ENCODE measurements around the gene CDH23.

The CDH23 gene

DNA sequence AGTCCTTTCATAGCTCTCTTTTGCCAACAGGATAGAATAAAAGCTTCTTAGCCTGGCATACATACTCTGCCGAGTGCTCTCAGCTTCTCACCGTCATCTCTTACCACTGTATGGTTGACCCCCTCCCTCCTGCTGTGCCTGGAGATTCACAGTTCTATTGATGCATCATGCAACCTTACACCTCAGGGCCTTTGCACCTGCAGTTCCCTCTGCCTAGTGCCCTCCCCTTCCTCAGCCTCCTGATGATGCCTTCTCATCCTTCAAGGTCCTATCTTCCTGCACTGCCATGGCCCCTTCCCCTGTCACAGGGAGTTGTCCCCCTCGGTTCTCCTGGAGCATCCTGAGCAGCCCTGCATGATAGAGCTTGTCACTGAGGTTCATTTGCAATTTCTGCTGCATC, 81.5 kb downstream of the CDH23 start:
- in situ Hi-C loops (cut with HindIII; ENCODE audit: low sequenced_read_pairs) = no loop called here

DNA sequence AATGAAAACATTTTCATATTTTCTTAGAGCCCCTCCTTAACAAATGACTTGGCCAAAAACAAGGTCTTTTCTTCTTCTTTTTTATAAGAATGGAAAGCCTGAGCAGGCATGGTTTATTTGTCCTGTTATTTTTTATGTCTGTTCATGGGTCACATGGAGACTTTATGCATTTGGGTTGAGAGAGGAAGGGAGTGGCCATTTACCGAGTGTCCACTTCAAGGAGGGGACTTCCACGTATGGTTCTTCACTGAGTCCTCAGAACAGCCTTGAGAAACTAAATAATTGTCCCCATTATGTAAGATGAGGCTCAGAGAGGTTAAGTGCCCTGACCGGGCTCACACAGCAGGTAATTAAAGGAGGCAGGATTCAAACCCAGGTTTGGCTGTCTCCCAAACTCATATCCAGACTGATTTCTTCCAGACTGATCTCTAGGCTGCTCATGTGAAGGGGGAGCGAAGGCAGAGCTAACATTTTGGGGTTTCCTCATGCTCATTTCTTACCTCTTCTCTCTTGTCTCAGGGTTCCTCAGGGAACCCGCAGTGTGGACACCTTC, 82.2 kb downstream of the CDH23 start:
- in situ Hi-C loops (cut with HindIII; ENCODE audit: low sequenced_read_pairs) = no loop called here

- in situ Hi-C loops (cut with HindIII; ENCODE audit: low sequenced_read_pairs) = no loop called here
Measured at GRCh38 chr10:71479831-71480230, 83.1 kb downstream of the CDH23 start.

GRCh38 chr10:71480662-71481061, 83.9 kb downstream of the CDH23 start:
- in situ Hi-C loops (cut with HindIII; ENCODE audit: low sequenced_read_pairs) = no loop called here

DNA sequence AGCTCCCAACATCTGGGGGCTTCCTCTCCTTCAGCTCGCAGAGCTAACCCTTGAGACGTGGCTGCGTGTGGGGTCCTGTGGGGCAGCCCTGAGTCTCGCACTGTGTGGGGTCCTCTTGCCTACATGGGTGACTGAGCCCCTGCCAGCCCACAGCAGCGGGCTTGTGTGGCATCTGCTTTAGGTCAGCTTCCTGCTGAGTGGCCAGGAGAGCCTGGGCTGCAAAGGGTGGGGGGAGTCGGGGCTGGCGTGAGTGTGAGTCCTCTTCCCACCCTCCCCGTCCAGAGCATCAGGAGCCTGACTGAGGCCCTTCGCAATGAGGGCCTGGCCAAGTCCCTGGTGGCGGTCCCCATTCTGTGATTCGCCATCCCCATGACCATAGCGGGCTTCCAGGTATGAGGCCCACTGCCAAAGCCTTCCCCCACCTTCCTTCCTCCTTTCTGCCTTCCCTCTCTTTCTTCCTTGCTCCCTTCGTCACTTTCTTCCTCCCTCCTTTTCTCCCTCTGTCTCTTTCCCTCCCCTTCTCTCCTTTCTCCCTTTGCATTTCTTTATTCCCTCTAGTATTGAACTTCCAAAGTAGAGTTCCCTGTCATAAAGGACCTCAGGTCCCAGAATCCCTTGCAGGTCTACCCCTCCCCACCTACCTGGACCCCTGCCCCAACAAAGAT, 85.2 kb downstream of the CDH23 start:
- in situ Hi-C loops (cut with HindIII; ENCODE audit: low sequenced_read_pairs) = no loop called here

- in situ Hi-C loops (cut with HindIII; ENCODE audit: low sequenced_read_pairs) = no loop called here
Measured at GRCh38 chr10:71482620-71483019, 85.9 kb downstream of the CDH23 start.

DNA sequence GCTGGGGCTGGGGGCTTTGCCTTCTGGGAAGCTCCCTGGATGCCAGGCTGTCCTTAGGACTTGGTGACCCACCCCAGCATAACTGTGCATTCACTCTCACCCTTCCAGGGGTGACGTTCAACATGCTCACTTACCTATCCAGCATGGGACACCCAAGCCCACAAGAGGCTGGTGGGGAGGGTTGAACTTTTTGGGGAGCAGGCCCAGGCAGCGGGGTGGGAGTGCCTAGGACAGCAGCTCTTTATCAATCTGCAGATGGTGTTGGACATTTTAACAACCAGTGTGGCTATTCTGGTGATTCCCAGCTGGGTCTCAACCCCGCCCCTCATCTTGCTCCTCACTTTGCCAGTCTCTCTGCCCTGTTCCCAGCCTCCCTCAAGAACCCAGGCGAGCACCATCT, 86.4 kb downstream of the CDH23 start:
- in situ Hi-C loops (cut with HindIII; ENCODE audit: low sequenced_read_pairs) = no loop called here

DNA sequence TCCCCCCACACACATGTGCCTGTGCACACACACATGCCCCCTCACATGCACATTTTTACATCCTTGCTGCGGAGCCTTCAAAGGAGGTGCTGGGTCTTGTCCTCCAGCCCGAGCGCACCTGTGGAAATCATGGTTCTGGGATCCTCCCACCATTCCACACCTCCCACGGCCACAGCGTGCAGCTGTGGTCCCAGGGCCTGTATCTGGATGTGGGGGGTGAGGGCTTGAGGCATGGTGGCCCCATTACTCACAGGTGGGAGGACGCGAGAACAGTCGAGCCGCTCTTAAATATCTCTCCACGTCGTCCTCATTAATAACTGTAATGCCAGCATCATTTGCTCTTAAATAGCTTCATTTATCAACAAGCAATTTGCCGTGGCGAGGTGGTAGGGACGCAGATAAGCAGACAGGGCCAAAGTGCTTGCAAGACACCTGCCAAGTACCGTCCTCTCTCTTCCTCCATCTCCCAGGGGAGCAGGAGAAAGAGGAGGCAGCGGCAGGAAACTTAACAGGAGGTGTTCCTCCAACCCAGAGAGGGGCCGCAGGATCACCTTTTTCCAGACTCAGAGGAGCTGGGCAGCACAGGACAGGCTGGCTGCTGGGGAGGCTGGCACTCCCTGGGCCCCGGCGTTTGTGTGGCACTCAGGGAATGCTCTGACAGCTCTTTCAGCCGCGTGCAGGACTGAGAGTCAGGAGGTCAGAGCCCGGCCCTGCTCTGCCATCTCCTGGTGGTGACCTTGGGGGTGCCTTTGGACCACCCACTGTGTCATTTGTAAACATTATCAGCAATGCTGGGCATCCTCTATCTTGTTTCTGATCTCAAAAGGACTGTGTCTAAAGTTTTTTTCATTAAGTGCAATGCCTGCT, 87.4 kb downstream of the CDH23 start:
- in situ Hi-C loops (cut with HindIII; ENCODE audit: low sequenced_read_pairs) = no loop called here

DNA sequence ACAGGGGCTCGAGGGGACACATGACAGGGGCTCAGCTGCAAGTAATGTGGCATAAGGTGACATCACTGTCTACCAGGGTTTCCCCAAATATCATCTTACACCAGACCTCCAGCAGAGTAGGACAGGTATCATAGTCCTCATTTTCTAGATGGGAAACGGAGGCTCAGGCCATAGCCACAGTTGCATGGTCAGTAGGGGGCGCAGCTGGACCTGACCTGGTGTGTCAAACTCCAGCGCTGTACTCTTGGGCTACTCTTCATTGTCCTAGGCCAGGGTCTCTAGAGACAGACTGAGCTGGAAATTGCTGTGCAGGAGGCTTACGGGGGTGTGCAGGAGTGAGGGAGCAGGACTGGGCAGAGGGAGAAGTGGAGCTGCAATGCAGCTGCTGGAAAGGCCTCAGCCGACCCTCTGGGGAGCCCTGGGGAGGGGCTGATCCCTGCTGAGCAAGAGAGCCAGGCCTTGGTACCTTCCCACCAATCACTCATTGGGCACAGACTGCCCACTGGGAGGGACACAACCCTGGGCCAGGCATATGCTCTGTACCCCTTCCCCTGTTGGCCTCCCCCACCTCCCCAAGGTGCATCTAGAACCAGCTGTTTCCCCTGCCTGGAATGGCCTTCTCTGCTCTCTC, 89.9 kb downstream of the CDH23 start:
- in situ Hi-C loops (cut with HindIII; ENCODE audit: low sequenced_read_pairs) = no loop called here

GRCh38 chr10:71487726-71488125, 91.0 kb downstream of the CDH23 start:
- in situ Hi-C loops (cut with HindIII; ENCODE audit: low sequenced_read_pairs) = no loop called here

DNA sequence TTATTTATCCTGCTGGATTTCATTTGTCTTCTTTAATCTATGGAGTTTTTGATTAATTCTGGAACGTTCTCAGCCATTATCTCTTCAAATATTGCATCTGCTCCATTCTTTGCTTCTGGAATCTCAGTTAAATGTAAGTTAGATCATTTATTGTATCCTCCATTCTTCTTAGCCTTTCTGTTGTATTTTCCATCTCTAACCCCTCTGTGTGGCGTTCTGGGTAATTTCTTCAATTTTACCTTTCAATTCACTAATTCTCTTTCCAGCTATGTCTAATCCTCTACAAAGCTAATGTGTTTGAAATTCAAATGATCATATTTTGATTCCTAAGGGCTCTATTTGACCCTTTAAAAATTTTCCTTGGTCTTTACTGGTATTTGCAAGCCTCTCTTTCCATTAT, 92.4 kb downstream of the CDH23 start:
- in situ Hi-C loops (cut with HindIII; ENCODE audit: low sequenced_read_pairs) = no loop called here

DNA sequence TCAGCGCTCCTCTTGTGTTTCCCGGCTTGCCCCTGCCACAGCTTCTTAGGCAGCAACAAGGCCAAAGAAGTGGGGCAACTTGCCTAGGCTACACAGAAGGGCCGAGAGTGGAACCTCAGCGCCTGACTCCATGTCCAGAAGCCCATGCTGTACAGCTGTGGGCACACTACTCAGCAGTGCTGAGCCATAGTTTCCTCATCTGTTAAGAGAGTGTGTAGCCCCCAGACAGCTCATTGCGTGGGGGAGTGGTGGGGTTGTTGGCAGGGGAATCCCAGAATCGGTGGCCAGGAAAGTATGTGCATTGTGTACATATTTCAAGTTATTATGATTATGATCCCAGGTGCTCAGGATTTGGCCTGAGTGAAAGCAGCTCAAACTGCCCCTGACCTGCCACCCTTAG, 96.2 kb downstream of the CDH23 start:
- in situ Hi-C loops (cut with HindIII; ENCODE audit: low sequenced_read_pairs) = no loop called here

DNA sequence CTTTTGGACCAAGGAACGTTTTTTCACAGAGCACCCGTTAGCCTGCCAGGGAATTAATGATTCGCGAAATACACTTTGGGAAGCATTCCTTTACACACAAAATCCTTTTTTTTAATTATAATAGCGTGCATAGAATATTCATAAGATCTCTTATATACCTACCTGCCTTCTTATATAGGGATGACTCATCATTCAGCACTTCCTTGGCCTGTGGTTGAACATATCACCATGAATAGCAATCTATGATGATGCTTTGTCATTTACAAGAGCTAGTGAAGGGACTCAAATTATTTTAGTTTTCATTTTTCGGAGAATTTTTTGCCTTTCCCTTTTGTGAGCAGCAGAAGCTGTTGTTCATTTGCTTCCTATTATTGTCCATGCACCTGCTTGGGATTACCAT, 97.0 kb downstream of the CDH23 start:
- in situ Hi-C loops (cut with HindIII; ENCODE audit: low sequenced_read_pairs) = no loop called here

GRCh38 chr10:71494476-71494875, 97.8 kb downstream of the CDH23 start:
- in situ Hi-C loops (cut with HindIII; ENCODE audit: low sequenced_read_pairs) = no loop called here

- in situ Hi-C loops (cut with HindIII; ENCODE audit: low sequenced_read_pairs) = no loop called here
Measured at GRCh38 chr10:71494980-71495381, 98.3 kb downstream of the CDH23 start.

DNA sequence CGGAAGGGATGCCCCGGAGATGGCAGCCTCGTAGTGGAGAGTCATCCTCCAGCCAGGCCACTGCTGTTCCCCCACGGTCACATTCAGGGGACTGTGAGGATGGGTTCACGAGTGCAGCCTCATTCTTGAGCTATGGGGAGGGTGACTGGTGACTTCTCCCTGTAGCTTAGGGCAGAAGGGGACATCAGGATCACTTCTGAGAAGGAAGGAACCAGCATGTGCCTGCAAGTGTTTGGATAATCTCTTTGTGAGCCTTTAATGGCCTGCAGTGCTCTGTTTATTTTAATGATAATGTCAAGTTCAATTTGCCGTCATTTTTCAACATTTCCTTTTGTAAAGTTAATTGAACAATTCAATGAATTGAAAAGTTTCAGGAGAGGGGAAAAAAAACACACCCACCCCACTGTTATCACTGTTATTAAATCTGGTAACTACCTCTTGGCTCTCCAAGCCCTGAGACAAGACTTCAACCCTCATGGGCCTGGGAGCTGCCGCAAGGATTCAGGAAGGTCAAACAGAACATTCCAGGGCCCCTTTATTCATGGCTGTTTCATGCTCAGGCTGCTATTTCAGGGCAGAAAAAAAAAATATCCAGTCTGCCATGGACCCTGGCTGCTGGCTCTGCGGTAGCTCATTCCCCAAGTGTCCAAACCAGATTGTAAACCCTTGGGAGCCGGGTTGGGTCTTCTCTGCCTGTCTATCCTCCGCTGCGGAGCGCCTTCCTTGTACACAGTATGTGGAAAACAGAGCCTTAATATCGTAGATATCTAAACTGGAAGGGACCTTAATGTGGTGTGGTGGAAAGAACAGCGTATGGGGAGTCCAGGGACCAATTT, 100.4 kb downstream of the CDH23 start:
- in situ Hi-C loops (cut with HindIII; ENCODE audit: low sequenced_read_pairs) = no loop called here

GRCh38 chr10:71497763-71498326, 101.1 kb downstream of the CDH23 start:
- in situ Hi-C loops (cut with HindIII; ENCODE audit: low sequenced_read_pairs) = no loop called here

DNA sequence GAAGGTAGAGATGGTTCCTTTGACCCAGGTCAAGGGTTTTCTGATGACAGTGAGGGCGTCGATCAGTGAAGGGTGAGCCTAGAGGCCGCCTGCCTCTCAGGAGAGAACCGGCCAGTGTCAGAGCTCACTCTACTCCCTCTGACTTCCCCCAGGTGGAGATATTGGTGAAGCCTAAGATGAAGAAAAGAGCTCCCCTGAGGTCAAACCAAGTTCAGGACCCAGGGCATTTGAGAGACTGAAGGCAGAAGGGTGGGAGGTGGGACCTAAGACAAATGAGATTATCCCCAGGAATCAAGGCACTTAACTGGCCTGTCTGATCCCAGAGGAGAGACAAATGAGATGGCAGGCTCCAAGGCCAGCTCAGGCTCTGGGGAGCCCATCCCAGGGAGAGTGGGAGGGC, 104.7 kb downstream of the CDH23 start:
- in situ Hi-C loops (cut with HindIII; ENCODE audit: low sequenced_read_pairs) = no loop called here

- in situ Hi-C loops (cut with HindIII; ENCODE audit: low sequenced_read_pairs) = no loop called here
Measured at GRCh38 chr10:71502190-71502589, 105.5 kb downstream of the CDH23 start.

DNA sequence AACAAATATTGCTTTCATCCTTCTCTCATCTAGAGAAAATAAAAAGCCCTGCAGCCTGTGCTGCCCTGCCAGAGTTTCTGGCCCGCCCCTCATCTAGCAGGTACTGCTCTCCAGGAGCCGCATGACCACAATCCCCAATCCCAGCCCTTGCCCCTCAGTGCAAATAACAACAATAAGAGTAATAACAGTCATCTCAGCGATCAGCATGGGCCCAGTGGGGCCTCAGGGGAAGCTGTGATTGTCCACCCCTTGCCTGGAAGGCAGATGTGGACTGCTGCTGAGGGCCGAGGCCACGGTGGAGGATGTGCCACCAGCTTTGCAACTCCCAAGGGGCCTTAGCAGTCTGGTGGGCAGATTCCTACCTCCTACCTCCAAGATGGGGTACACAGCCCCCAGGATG, 106.1 kb downstream of the CDH23 start:
- in situ Hi-C loops (cut with HindIII; ENCODE audit: low sequenced_read_pairs) = no loop called here
